ENCODE results near the gene FBXL3.

The FBXL3 gene

GRCh38 chr13:77026861-77027621 lies at the start of gene FBXL3:
Gene FBXL3 (minus strand): TSS chr13:77027159. CDS start chr13:77021860, 5,299 bp downstream.
- peak; percentile 65 to 66 for DNase-seq (ENCODE audit: low read depth in 2 of 2)

- DNase-seq (ENCODE audit: low read depth in 2 of 2) = no peak
Measured at GRCh38 chr13:77067519-77067918, 40.6 kb upstream of the FBXL3 start.

GRCh38 chr13:77065461-77066147 lies 38.6 kb upstream of the FBXL3 start:
- no peak for DNase-seq (ENCODE audit: low read depth in 2 of 2)

- no peak for DNase-seq (ENCODE audit: low read depth in 2 of 2)
Measured at GRCh38 chr13:77062097-77062496, 35.1 kb upstream of the FBXL3 start.

- no peak for DNase-seq (ENCODE audit: low read depth in 2 of 2)
Measured at GRCh38 chr13:77061362-77061761, 34.4 kb upstream of the FBXL3 start.

- no peak for DNase-seq (ENCODE audit: low read depth in 2 of 2)
Measured at GRCh38 chr13:77056886-77057285, 29.9 kb upstream of the FBXL3 start.

GRCh38 chr13:77056382-77056781 lies 29.4 kb upstream of the FBXL3 start:
- no peak for DNase-seq (ENCODE audit: low read depth in 2 of 2)

GRCh38 chr13:77055158-77055557 lies 28.2 kb upstream of the FBXL3 start:
- DNase-seq (ENCODE audit: low read depth in 2 of 2) = no peak

- no peak for DNase-seq (ENCODE audit: low read depth in 2 of 2)
Measured at GRCh38 chr13:77053192-77053591, 26.2 kb upstream of the FBXL3 start.

- DNase-seq (ENCODE audit: low read depth in 2 of 2) = no peak
Measured at GRCh38 chr13:77048681-77049080, 21.7 kb upstream of the FBXL3 start.

- no peak for DNase-seq (ENCODE audit: low read depth in 2 of 2)
Measured at GRCh38 chr13:77047649-77048343, 20.8 kb upstream of the FBXL3 start.

GRCh38 chr13:77042566-77043177 lies 15.7 kb upstream of the FBXL3 start:
- no peak for DNase-seq (ENCODE audit: low read depth in 2 of 2)

GRCh38 chr13:77040835-77041234 lies 13.9 kb upstream of the FBXL3 start:
- no peak for DNase-seq (ENCODE audit: low read depth in 2 of 2)

- DNase-seq (ENCODE audit: low read depth in 2 of 2) = no peak
Measured at GRCh38 chr13:77040076-77040475, 13.1 kb upstream of the FBXL3 start.

- DNase-seq (ENCODE audit: low read depth in 2 of 2) = no peak
Measured at GRCh38 chr13:77038907-77039480, 12.0 kb upstream of the FBXL3 start.

- no peak for DNase-seq (ENCODE audit: low read depth in 2 of 2)
Measured at GRCh38 chr13:77036279-77036678, 9.3 kb upstream of the FBXL3 start.

GRCh38 chr13:77034881-77035280 lies 7.9 kb upstream of the FBXL3 start:
- DNase-seq (ENCODE audit: low read depth in 2 of 2) = no peak

GRCh38 chr13:77033717-77034302 lies 6.9 kb upstream of the FBXL3 start:
- no peak for DNase-seq (ENCODE audit: low read depth in 2 of 2)

GRCh38 chr13:77031656-77032243 lies 4.8 kb upstream of the FBXL3 start:
- no peak for DNase-seq (ENCODE audit: low read depth in 2 of 2)

- DNase-seq (ENCODE audit: low read depth in 2 of 2) = no peak
Measured at GRCh38 chr13:77029436-77029835, 2.5 kb upstream of the FBXL3 start.

GRCh38 chr13:77028202-77028601 lies 1.2 kb upstream of the FBXL3 start:
- no peak for DNase-seq (ENCODE audit: low read depth in 2 of 2)
